Measurements from ENCODE around the gene RELCH.

DNA sequence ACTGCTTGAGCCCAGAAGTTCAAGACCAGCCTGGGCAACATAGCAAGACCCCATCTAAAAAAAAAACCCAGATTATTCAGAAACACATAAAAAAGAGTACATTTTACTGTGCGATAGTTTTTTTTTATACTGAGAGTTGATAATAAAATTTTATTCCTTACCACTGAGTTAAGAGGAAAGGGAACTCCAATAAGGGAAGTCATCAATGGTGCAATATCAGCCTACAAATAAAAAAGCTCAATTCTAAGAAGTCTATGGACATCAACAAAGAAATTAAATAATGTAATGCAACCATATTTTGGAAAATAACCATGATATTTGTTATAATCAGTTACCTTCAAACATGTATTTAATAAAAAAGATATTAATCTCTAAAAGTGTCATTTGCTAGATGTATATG is 46.8 kb upstream of the RELCH start:
- TF ChIP-seq POLR2A (IDR thresholded peaks at IDR 0.05; ENCODE audit: insufficient read depth in 1 of 2, low read depth in 2 of 2, low read length in 2 of 2): no peak
- TF ChIP-seq, protein P1, sequence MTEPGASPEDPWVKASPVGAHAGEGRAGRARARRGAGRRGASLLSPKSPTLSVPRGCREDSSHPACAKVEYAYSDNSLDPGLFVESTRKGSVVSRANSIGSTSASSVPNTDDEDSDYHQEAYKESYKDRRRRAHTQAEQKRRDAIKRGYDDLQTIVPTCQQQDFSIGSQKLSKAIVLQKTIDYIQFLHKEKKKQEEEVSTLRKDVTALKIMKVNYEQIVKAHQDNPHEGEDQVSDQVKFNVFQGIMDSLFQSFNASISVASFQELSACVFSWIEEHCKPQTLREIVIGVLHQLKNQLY (CRISPR knock-in tag; IDR thresholded peaks at IDR 0.05): no peak
- TF ChIP-seq FOSL2 (CRISPR knock-in tag; IDR thresholded peaks at IDR 0.05): no peak
- TF ChIP-seq, protein P2, sequence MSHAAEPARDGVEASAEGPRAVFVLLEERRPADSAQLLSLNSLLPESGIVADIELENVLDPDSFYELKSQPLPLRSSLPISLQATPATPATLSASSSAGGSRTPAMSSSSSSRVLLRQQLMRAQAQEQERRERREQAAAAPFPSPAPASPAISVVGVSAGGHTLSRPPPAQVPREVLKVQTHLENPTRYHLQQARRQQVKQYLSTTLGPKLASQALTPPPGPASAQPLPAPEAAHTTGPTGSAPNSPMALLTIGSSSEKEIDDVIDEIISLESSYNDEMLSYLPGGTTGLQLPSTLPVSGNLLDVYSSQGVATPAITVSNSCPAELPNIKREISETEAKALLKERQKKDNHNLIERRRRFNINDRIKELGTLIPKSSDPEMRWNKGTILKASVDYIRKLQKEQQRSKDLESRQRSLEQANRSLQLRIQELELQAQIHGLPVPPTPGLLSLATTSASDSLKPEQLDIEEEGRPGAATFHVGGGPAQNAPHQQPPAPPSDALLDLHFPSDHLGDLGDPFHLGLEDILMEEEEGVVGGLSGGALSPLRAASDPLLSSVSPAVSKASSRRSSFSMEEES (CRISPR knock-in tag; IDR thresholded peaks at IDR 0.05): no peak
- TF ChIP-seq, protein P3, sequence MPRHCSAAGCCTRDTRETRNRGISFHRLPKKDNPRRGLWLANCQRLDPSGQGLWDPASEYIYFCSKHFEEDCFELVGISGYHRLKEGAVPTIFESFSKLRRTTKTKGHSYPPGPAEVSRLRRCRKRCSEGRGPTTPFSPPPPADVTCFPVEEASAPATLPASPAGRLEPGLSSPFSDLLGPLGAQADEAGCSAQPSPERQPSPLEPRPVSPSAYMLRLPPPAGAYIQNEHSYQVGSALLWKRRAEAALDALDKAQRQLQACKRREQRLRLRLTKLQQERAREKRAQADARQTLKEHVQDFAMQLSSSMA (CRISPR knock-in tag; IDR thresholded peaks at IDR 0.05): no peak
- TF ChIP-seq MYC (CRISPR knock-in tag; IDR thresholded peaks at IDR 0.05; ENCODE audit: borderline replicate concordance): no peak
